Nephron (organoid): Measurements from ENCODE around the gene TTC21A.

ENCODE experiments used
- H3K27ac Mint-ChIP-seq, 3 experiments: 2 replicates each; pipeline ENCODE4 v1.8.0; 2020; ENCODE audit warnings: mixed read lengths in 3 of 3, mild to moderate bottlenecking in 2 of 3, moderate library complexity in 1 of 3
- H3K27me3 Mint-ChIP-seq: 2 replicates; pipeline ENCODE4 v1.8.0; 2021; ENCODE audit warnings: low read depth, mild to moderate bottlenecking, moderate library complexity, mixed read lengths
- H3K36me3 Mint-ChIP-seq: 2 replicates; pipeline ENCODE4 v1.8.0; 2020; ENCODE audit warnings: low read depth, mixed read lengths
- H3K4me1 Mint-ChIP-seq: 2 replicates; pipeline ENCODE4 v1.8.0; 2020; ENCODE audit warnings: mixed read lengths
- H3K4me3 Mint-ChIP-seq, 3 experiments: 2 replicates each; pipeline ENCODE4 v1.8.0; 2020; ENCODE audit warnings: mild to moderate bottlenecking in 3 of 3, mixed read lengths in 3 of 3, moderate library complexity in 2 of 3
- H3K9me3 Mint-ChIP-seq: 2 replicates; pipeline ENCODE4 v1.8.0; 2020; ENCODE audit warnings: mixed read lengths
- CTCF ChIP-seq, 3 experiments: fragments of 200-600 bp; sonication (generic); IDR thresholded peaks; one replicate each; pipeline ENCODE4 v1.5.0; 2021; ENCODE audit warnings: antibody characterized with exemption in 3 of 3; ENCODE audit not compliant: unreplicated experiment in 3 of 3

The TTC21A gene

GRCh38 chr3:39124876-39125840 is 17.7 kb downstream of the TTC21A start:
- Mint-ChIP-seq H3K4me1 (peaks cover 5% of the 10 kb centered on the region), H3K4me3 (no peak overlapping the region), H3K27me3 (peaks cover 3% of the 10 kb centered on the region), H3K27ac (no peak overlapping the region), H3K36me3 (no peaks in the 10 kb centered on the region), H3K9me3 (no peaks in the 10 kb centered on the region)
- TF ChIP-seq CTCF (IDR thresholded peaks at IDR 0.05; ENCODE audit: unreplicated experiment in 3 of 3), result peak; percentile 30 to 37 (median 32)

GRCh38 chr3:39125841-39126500 is 18.5 kb downstream of the TTC21A start:
- H3K9me3 Mint-ChIP-seq, result no peaks in the 10 kb centered on the region
- peak overlapping the region in 1 of 3 experiments; percentile 2 for H3K27ac Mint-ChIP-seq
- peaks cover 5% of the 10 kb centered on the region for H3K4me1 Mint-ChIP-seq
- H3K4me3 Mint-ChIP-seq, result no peak overlapping the region
- peaks cover 3% of the 10 kb centered on the region for H3K27me3 Mint-ChIP-seq
- TF ChIP-seq CTCF (IDR thresholded peaks at IDR 0.05; ENCODE audit: unreplicated experiment in 3 of 3), result no peak
- no peaks in the 10 kb centered on the region for H3K36me3 Mint-ChIP-seq

- H3K27me3 Mint-ChIP-seq, result peaks cover 3% of the 10 kb centered on the region
- no peak overlapping the region for H3K4me3 Mint-ChIP-seq
- H3K4me1 Mint-ChIP-seq, result peaks cover 5% of the 10 kb centered on the region
- no peaks in the 10 kb centered on the region for H3K36me3 Mint-ChIP-seq
- H3K27ac Mint-ChIP-seq, result peak overlapping the region in 1 of 3 experiments; percentile 2
- no peaks in the 10 kb centered on the region for H3K9me3 Mint-ChIP-seq
- TF ChIP-seq CTCF (IDR thresholded peaks at IDR 0.05; ENCODE audit: unreplicated experiment in 3 of 3), result peak; percentile 49 to 53 (median 50)
Measured at GRCh38 chr3:39126532-39127071, 19.1 kb downstream of the TTC21A start.

- no peaks in the 10 kb centered on the region for H3K36me3 Mint-ChIP-seq
- H3K27me3 Mint-ChIP-seq, result peaks cover 3% of the 10 kb centered on the region
- TF ChIP-seq CTCF (IDR thresholded peaks at IDR 0.05; ENCODE audit: unreplicated experiment in 3 of 3), result no peak
Measured at GRCh38 chr3:39127269-39127907, 19.9 kb downstream of the TTC21A start.

GRCh38 chr3:39127908-39128304 is 20.4 kb downstream of the TTC21A start:
- Mint-ChIP-seq H3K27me3 (peaks cover 3% of the 10 kb centered on the region), H3K36me3 (no peaks in the 10 kb centered on the region), H3K27ac (no peak overlapping the region), H3K4me1 (peaks cover 5% of the 10 kb centered on the region), H3K9me3 (no peaks in the 10 kb centered on the region), H3K4me3 (no peak overlapping the region)
- no peak for TF ChIP-seq CTCF (IDR thresholded peaks at IDR 0.05; ENCODE audit: unreplicated experiment in 3 of 3)

More at GRCh38 chr3:39127269-39127907, 19.9 kb downstream of the TTC21A start:
- Mint-ChIP-seq H3K27ac (no peak overlapping the region), H3K4me3 (no peak overlapping the region), H3K4me1 (peaks cover 5% of the 10 kb centered on the region), H3K9me3 (no peaks in the 10 kb centered on the region)
